Heart left ventricle (tissue), 13 donors: ENCODE measurements around the gene CUX1.

Source experiments
- POLR2A ChIP-seq, 2 donors: fragments of 450-650 bp; IDR thresholded peaks; one replicate each; pipeline ENCODE4 v1.6.1; 2017; ENCODE audit warnings: antibody characterized with exemption in 2 of 2, mild to moderate bottlenecking in 2 of 2, moderate library complexity in 2 of 2
- TF ChIP-seq, protein P1 (sequence below), 12 donors: fragments of 200-600 bp; sonication (generic) in 4 of 12; IDR thresholded peaks; one replicate each; pipeline versions ENCODE4 v1.5.0 to v1.8.0; 2018 to 2022; ENCODE audit warnings: antibody characterized with exemption in 12 of 12, mild to moderate bottlenecking in 5 of 12
- donor health status: ischemic (EF 13 %, LVEDD 7.1; RV severe dilation, severe dysfunction).
- donor health status: DM: no; HTN: yes; CAD: no.
- donor health status: DM: no; HTN: no; CAD: no.
- donor health status: ischemic (EF 25% LVEDD 6.9; RV normal size, moderate dysfunction).
- donor health status: ischemic (EF 25% LVEDD 5.7; RV mildly dilated, moderate dysfunction).
- donor health status: ischemic (EF 35%, LVEDD 5.7; RV mildly dilated, moderate dysfunction).
- donor health status: nonischemic (EF 11% LVEDD 7.7; RV severe dilation, severe dysfunction).
- donor health status: DM: yes; HTN: yes; CAD: no.
- donor health status: PGD.
- donor health status: ischemic (EF 29% LVEDD 5.4; RV normal size, mild dysfunction).
- donor health status: nonischemic (EF 23%, LVEDD 6.1; RV moderate dilation, normal function).

DNA sequence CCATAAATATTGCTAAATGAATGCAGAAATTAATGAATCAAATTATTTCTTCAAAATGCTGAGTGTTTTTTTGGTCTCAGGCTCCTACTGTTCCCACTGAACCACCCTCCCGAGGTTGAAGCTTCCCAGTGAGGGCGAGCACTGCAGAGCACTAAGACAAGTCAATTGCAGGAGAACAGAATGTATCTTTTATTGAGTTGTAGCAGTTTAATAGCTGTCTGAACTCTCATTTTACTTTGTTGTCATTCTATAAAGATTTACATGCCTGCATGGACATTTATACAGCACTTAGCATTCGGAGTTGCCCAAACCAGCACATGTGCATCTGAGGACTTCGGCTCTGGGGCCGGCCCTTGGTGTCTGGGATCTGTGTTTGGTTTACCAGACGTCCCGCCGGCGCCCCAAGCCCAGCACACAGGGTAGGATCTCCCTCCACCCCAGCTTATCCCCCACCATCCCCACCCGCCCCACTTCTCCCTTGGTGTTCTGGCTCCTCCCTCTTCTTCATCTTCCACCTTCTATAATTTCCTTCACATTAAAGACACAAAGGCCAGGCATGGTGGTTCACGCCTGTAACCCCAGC is 258.2 kb downstream of the CUX1 start:
- TF ChIP-seq POLR2A (IDR thresholded peaks at IDR 0.05), result no peak
- TF ChIP-seq, protein P1, sequence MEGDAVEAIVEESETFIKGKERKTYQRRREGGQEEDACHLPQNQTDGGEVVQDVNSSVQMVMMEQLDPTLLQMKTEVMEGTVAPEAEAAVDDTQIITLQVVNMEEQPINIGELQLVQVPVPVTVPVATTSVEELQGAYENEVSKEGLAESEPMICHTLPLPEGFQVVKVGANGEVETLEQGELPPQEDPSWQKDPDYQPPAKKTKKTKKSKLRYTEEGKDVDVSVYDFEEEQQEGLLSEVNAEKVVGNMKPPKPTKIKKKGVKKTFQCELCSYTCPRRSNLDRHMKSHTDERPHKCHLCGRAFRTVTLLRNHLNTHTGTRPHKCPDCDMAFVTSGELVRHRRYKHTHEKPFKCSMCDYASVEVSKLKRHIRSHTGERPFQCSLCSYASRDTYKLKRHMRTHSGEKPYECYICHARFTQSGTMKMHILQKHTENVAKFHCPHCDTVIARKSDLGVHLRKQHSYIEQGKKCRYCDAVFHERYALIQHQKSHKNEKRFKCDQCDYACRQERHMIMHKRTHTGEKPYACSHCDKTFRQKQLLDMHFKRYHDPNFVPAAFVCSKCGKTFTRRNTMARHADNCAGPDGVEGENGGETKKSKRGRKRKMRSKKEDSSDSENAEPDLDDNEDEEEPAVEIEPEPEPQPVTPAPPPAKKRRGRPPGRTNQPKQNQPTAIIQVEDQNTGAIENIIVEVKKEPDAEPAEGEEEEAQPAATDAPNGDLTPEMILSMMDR (IDR thresholded peaks at IDR 0.05), result no peak
